ENCODE data around the gene HERPUD2.

The HERPUD2 gene

DNA sequence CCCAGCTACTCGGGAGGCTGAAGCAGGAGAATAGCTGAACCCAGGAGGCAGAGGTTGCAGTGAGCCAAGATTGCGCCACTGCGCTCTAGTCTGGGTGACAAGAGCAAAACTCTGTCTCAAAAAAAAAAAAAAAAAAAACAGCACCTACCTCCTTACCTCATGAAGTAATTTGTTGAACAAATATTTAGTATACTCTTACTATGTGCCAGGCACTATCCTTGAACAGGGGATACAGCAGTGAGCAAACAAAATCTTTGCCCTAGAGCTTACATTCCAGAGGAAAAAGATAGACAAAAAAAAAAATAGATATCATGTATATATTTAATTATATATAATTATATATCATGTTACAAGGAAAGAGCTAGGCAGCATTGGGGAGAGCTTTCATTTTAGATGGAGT is 36.4 kb upstream of the HERPUD2 start:
- DNase-seq (ENCODE audit: low read depth) = no peak
- H3K4me3 ChIP-seq (ENCODE audit: low read depth, low read length) = no peak overlapping the region
- no peak for TF ChIP-seq MYC (IDR thresholded peaks at IDR 0.05; ENCODE audit: low read depth, low read length)
- TF ChIP-seq, protein P1, sequence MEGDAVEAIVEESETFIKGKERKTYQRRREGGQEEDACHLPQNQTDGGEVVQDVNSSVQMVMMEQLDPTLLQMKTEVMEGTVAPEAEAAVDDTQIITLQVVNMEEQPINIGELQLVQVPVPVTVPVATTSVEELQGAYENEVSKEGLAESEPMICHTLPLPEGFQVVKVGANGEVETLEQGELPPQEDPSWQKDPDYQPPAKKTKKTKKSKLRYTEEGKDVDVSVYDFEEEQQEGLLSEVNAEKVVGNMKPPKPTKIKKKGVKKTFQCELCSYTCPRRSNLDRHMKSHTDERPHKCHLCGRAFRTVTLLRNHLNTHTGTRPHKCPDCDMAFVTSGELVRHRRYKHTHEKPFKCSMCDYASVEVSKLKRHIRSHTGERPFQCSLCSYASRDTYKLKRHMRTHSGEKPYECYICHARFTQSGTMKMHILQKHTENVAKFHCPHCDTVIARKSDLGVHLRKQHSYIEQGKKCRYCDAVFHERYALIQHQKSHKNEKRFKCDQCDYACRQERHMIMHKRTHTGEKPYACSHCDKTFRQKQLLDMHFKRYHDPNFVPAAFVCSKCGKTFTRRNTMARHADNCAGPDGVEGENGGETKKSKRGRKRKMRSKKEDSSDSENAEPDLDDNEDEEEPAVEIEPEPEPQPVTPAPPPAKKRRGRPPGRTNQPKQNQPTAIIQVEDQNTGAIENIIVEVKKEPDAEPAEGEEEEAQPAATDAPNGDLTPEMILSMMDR (IDR thresholded peaks at IDR 0.05; ENCODE audit: low read depth, low read length) = no peak
- TF ChIP-seq, protein P2, sequence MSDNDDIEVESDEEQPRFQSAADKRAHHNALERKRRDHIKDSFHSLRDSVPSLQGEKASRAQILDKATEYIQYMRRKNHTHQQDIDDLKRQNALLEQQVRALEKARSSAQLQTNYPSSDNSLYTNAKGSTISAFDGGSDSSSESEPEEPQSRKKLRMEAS (IDR thresholded peaks at IDR 0.05; ENCODE audit: low read depth, low read length) = no peak
- TF ChIP-seq POLR2A (IDR thresholded peaks at IDR 0.05; ENCODE audit: extremely low read depth, insufficient read length) = no peak

DNA sequence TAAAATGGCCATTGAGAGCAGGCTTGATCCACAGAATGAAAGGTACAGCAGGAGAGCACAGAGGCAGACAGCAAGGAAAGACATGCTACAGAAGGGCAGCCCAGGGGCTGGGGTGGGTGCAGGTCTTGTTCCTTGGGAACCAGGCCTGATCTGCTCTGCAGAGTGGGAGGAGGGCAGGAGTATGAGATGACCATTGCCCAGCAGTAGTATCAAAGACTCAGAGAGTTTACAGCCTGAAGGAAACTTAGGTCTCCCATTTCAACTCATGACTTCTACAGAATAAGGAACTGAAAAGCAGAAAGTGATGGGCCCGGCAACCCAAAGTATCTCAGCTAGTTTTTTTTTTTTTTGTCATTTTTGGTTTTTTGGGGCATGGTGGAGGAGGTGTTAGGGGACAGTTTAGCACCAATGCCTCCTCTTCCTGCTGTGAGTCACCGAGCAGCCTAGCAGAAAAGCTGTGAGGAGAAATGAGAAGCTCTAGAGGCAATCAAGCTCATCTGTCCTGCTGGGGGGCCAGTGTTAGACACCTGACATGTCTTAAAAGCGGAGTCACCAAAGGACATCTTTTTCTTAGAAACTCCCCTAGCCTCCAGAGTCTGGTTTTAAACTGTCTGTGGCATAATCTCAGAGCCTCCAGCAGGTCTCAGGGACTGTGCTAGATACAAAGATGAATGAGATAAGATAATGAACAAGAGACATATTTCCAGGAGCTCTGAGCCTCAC is 34.3 kb upstream of the HERPUD2 start:
- peak; percentile 83 for DNase-seq (ENCODE audit: low read depth)
- TF ChIP-seq, protein P1 (IDR thresholded peaks at IDR 0.05; ENCODE audit: low read depth, low read length) = no peak
- no peak for TF ChIP-seq POLR2A (IDR thresholded peaks at IDR 0.05; ENCODE audit: extremely low read depth, insufficient read length)
- no peak for TF ChIP-seq MYC (IDR thresholded peaks at IDR 0.05; ENCODE audit: low read depth, low read length)
- TF ChIP-seq, protein P2 (IDR thresholded peaks at IDR 0.05; ENCODE audit: low read depth, low read length) = no peak
- H3K4me3 ChIP-seq (ENCODE audit: low read depth, low read length) = no peak overlapping the region

DNA sequence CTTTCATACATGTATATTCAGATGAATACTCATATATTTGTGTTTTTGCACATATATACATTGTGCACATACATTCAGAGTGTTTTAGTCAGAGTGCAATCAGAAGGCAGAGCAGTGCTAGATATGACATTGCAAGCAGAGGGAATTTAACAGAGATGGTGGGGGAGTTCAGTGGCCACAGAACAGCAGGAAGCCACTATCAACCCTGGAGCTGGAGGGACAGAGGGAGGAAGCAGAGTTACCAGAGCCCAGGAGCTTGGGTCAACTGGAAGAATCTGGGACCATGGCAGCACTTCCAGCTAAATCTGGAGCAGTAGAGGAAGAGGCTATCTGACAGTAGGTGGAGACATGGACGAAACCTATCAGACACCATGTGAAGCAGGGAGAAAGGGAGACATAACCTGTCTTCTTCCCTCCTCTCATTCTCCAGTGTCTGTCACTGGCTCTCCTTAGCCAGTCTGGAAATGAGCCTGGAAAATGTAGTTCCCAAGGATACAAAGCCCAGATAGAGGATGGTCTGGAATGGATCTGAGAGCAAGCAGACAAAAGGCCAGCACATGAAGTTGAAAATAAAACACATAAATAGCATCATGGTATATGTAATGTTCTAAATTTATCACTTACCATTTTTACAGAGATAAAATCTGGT is 33.6 kb upstream of the HERPUD2 start:
- no peak for TF ChIP-seq MYC (IDR thresholded peaks at IDR 0.05; ENCODE audit: low read depth, low read length)
- TF ChIP-seq, protein P2 (IDR thresholded peaks at IDR 0.05; ENCODE audit: low read depth, low read length) = no peak
- TF ChIP-seq, protein P1 (IDR thresholded peaks at IDR 0.05; ENCODE audit: low read depth, low read length) = no peak
- TF ChIP-seq POLR2A (IDR thresholded peaks at IDR 0.05; ENCODE audit: extremely low read depth, insufficient read length) = no peak
- H3K4me3 ChIP-seq (ENCODE audit: low read depth, low read length) = no peak overlapping the region

DNA sequence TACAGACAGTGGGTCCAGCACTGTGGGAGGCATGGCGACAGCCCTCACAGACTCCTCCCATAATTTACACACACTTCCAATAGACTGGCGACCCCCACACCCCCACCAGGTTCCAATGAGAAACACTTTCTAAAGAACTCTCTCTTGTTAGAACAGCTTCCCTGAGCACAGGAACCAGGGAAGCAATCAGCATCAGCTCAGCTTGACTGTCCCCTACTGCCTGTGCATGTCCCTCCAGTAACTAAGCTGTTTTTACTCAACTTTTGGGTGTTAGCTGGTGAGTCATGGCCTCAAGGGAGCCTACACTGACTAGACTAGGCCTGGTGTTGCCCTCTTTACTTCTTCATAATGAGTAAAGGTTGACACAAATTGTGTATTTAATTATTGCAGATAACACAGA is 32.6 kb upstream of the HERPUD2 start:
- H3K4me3 ChIP-seq (ENCODE audit: low read depth, low read length) = no peak overlapping the region
- DNase-seq (ENCODE audit: low read depth) = peak; percentile 98
- TF ChIP-seq, protein P2 (IDR thresholded peaks at IDR 0.05; ENCODE audit: low read depth, low read length) = 0 out of 2 replicates have a peak, but pooled peaks have one; percentile 39
- TF ChIP-seq, protein P1 (IDR thresholded peaks at IDR 0.05; ENCODE audit: low read depth, low read length) = peak; percentile 41
- TF ChIP-seq POLR2A (IDR thresholded peaks at IDR 0.05; ENCODE audit: extremely low read depth, insufficient read length) (no peak), MYC (IDR thresholded peaks at IDR 0.05; ENCODE audit: low read depth, low read length) (no peak; the same call in 1 of the 2 replicates)

More for the DNA sequence above, 33.6 kb upstream of the HERPUD2 start:
- peak; percentile 74 for DNase-seq (ENCODE audit: low read depth)

DNA sequence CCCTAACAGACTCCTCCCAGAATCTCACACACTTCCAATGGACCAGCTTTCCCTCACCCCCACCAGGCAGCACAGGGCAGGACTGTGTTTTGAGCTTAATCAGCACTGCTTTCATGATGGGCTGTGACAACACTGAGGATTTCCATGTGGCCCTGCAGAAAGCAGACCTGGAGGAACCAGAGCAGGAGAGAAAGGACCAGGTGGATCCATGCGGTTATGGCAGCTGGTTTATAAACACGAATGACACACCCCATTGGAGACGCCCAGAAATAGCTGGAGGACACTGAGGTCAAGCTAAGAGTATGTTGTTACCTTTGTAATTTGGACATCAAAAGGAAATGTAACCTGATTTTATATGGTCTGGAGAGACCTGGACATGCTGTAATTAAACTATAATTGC is 31.7 kb upstream of the HERPUD2 start:
- no peak for DNase-seq (ENCODE audit: low read depth)
- TF ChIP-seq MYC (IDR thresholded peaks at IDR 0.05; ENCODE audit: low read depth, low read length) (no peak), POLR2A (IDR thresholded peaks at IDR 0.05; ENCODE audit: extremely low read depth, insufficient read length) (no peak)
- TF ChIP-seq, protein P1 (IDR thresholded peaks at IDR 0.05; ENCODE audit: low read depth, low read length) = no peak
- TF ChIP-seq, protein P2 (IDR thresholded peaks at IDR 0.05; ENCODE audit: low read depth, low read length) = no peak
- no peak overlapping the region for H3K4me3 ChIP-seq (ENCODE audit: low read depth, low read length)

Data from NB4 (cell line).